HFFc6 (cell line): Measurements from ENCODE around the gene RINL. TPM values are rescaled to one million over a fixed set of nuclear protein-coding genes. Genes with fewer than 3 reads are reported as not detected.

ENCODE experiments used
- DNase-seq: peaks from one replicate; pipeline ENCODE4 v3.0.0-alpha.2; 2018
- H3K27ac Mint-ChIP-seq: 2 replicates; pipeline ENCODE4 v1.8.0; 2020; ENCODE audit warnings: mild to moderate bottlenecking, mixed read lengths
- H3K27me3 Mint-ChIP-seq: 2 replicates; pipeline ENCODE4 v1.8.0; 2021; ENCODE audit warnings: mild to moderate bottlenecking, moderate library complexity, mixed read lengths; ENCODE audit not compliant: insufficient read depth
- H3K36me3 Mint-ChIP-seq: 2 replicates; pipeline ENCODE4 v1.8.0; 2021; ENCODE audit warnings: low read depth, mixed read lengths
- H3K4me1 Mint-ChIP-seq: 2 replicates; pipeline ENCODE4 v1.8.0; 2020; ENCODE audit warnings: low read depth, mixed read lengths
- H3K4me3 Mint-ChIP-seq: 2 replicates; pipeline ENCODE4 v1.8.0; 2020; ENCODE audit warnings: mild to moderate bottlenecking, moderate library complexity, mixed read lengths
- H3K9me3 Mint-ChIP-seq: 2 replicates; pipeline ENCODE4 v1.8.0; 2020; ENCODE audit warnings: mild to moderate bottlenecking, mixed read lengths
- total RNA-seq, 6 experiments: library from RNA; stranded (reverse); fragmentation: NEBNext Ultra II Directional; extraction: Animal tissue kit (Norgen Biotek cat#: 25700); gene quantifications; 2 replicates in 1 of 6; 3 replicates in 5 of 6; pipeline ENCODE4 v1.2.3, GENCODE V29; 2021
- TF ChIP-seq, protein P1 (sequence below): fragments of 200-600 bp; sonication (generic); IDR thresholded peaks from 2 replicates; pipeline ENCODE4 v1.5.0; 2021; ENCODE audit warnings: antibody characterized with exemption, mild to moderate bottlenecking

The RINL gene
- total RNA-seq, 6 experiments from 2014 or later: 0.69 to 3.5 (median 1.7) TPM

DNA sequence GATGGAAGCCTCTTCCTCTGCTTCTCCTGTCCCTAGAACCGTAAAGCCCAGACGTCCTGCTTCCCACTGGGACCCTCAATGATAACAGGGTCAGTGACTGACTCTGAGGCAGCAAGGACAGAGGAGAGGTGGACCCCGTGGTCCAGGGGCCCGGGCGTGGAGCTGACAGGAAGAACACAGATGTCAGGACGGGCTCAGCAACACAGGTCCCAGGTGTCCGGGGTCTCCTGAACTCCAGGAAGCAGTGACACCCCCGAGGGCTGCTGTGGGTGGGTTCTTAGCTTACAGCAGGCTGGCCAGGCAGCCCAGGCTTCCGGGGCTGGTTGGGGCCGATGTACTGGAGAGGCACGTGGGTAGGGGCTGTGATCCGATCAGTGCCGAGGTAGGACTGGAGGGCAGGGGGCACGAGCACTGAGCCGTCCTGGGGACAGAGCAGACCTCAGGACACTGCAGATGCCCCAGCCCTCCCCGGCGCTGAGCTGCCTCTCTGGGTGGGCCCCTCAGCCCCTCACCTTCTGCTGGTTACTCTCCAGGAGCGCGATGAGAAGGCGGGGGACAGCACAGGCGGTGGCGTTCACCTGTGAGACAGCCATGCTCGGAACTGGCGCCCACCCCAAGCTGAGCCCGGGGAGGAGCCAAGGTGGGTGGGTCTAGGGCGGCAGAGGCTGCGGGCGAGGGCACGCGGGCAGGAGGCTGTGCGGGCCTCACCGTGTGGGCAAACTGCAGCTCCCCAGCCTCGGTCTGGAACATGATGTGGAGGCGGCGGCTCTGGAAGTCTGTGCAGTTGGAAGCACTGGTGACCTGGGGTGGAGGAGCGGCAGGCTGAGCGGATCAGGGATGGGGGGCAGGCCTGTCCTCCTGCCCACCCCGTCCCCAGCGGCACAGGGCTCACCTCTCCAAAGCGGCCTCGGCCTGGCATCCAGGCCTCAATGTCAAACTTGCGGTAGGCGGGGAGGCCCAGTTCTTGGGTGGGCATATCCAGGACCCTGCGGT lies 37.5 kb upstream of the RINL start:
- TF ChIP-seq, protein P1, sequence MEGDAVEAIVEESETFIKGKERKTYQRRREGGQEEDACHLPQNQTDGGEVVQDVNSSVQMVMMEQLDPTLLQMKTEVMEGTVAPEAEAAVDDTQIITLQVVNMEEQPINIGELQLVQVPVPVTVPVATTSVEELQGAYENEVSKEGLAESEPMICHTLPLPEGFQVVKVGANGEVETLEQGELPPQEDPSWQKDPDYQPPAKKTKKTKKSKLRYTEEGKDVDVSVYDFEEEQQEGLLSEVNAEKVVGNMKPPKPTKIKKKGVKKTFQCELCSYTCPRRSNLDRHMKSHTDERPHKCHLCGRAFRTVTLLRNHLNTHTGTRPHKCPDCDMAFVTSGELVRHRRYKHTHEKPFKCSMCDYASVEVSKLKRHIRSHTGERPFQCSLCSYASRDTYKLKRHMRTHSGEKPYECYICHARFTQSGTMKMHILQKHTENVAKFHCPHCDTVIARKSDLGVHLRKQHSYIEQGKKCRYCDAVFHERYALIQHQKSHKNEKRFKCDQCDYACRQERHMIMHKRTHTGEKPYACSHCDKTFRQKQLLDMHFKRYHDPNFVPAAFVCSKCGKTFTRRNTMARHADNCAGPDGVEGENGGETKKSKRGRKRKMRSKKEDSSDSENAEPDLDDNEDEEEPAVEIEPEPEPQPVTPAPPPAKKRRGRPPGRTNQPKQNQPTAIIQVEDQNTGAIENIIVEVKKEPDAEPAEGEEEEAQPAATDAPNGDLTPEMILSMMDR: no peak
- Mint-ChIP-seq H3K36me3 (no peaks in the 10 kb centered on the region), H3K4me3 (no peak overlapping the region), H3K4me1 (no peaks in the 10 kb centered on the region), H3K27ac (no peak overlapping the region), H3K9me3 (no peaks in the 10 kb centered on the region), H3K27me3 (peaks cover 3% of the 10 kb centered on the region)
- no peak for DNase-seq

DNA sequence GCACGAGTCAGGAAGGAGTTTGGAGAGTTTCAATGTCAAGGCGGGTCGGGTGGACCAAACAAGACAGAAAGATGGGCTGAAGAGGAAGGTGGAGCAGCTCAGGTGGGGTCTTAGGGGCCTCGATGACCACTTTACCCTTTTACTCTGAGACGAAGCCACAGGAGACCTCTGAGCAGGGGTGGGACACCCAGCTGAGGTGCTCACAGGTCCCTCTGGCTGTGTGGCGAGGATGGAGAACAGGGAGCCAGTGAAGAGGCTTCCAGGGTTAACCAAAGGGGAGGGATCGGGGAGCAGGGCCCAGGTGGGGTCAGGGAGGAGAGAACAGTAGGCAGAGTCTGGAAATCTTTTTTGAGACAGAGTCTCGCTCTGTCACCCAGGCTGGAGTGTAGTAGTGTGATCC lies 35.9 kb upstream of the RINL start:
- Mint-ChIP-seq H3K4me3 (no peak overlapping the region), H3K9me3 (no peaks in the 10 kb centered on the region), H3K27me3 (peaks cover 3% of the 10 kb centered on the region), H3K36me3 (peaks cover 4% of the 10 kb centered on the region), H3K27ac (no peak overlapping the region), H3K4me1 (no peaks in the 10 kb centered on the region)
- no peak for DNase-seq
- TF ChIP-seq, protein P1: no peak

DNA sequence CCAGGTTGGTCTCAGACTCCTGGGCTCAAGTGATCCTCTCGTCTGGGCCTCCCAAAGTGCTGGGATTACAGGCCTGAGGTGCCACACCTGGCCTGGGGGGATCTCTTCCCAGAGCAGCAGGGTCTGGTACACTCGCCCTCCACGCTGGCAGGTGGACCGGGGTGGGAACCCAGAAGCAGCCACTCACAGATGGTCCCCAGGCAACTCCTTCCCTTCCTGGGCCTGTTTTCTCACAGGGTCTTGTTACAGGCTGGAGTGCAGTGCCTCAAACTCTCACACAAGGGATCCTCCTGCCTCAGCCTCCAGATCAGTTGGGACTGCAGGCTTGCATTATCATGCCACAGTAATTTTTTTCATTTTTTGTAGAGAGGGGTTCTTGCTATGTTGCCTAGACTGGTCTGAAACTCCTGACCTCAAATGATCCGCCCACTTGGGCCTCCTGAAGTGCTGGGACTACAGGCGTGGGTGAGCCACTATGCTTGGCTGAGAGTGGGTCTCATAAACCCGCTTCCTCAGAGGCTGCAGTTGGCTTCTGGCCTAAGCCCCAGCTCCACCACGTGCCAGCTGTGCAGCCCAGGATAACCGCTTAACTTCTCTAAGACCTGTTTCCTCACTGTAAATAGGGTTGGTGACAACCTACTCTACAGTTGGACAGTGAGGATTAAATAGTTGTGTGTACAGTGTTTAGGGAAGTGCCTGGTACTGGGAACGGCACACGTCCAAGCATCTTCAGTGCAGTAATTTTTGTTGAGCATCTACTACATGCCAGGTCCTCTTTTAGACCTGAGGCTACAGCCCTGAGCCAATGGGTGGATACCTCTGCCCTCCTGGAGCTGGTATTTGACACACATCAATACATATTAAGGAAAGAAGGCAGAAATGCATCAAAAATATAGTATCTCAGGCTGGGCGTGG lies 34.8 kb upstream of the RINL start:
- peaks cover 3% of the 10 kb centered on the region for H3K9me3 Mint-ChIP-seq
- no peak for DNase-seq

DNA sequence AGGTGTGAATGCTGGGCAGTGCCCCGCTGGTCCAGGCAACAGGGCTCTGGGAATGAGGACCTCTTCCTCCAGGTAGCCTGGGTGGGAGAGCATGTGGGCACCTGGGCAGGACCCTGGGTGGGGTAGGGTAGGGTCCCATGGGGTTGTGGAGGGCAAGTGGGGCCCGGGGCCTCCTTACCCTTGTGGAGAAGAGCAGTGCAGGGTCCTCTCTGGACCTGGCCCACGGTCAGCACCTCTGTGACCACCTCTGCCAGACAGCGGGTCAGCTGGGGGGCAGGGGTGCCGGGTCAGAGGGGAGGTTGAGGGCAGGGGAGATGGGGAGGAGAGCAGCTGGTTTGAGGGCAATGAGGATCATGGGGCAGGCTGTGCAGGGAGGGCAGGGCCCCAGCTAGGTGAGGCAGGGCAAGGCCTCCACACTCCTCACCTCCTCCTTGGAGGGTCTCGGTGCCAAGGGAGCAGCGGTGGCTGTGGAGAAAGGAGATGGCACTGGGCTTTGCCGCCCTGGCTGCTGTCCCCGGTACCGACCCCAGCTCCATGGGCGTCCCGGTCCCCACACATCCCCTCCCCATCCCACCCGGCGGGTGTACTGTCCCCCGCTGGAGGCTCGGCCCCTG lies 33.4 kb upstream of the RINL start:
- TF ChIP-seq, protein P1: no peak
- Mint-ChIP-seq H3K4me3 (no peak overlapping the region), H3K4me1 (no peaks in the 10 kb centered on the region), H3K36me3 (peaks cover 25% of the 10 kb centered on the region), H3K9me3 (peaks cover 14% of the 10 kb centered on the region), H3K27ac (no peak overlapping the region), H3K27me3 (peaks cover 5% of the 10 kb centered on the region)
- DNase-seq: no peak

More for the DNA sequence above, 34.8 kb upstream of the RINL start:
- Mint-ChIP-seq H3K27ac (no peak overlapping the region), H3K36me3 (peaks cover 12% of the 10 kb centered on the region), H3K4me3 (no peak overlapping the region), H3K4me1 (no peaks in the 10 kb centered on the region), H3K27me3 (peaks cover 3% of the 10 kb centered on the region)
- TF ChIP-seq, protein P1: no peak

DNA sequence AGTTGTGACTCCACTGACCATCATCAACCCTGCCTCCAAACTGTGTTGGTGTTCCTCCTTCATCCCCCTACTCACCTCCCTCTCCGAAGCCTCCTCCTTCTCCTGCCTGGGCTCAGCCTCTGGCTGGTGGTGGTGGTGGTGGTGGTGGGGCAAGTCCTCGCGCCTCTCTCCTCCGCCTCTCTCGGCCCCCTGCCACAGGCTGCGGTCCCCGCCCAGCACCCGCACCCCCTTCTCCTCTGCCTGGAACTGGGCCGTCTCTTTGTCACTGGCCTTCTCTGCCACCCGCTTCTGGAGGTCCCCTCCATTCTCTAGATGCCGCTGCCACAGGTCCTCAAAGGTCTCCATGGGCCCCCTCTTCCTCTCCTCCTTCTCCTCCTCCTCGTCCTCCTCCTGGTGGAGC lies 32.4 kb upstream of the RINL start:
- H3K9me3 Mint-ChIP-seq: peaks cover 14% of the 10 kb centered on the region
- peaks cover 5% of the 10 kb centered on the region for H3K27me3 Mint-ChIP-seq
- no peak overlapping the region for H3K27ac Mint-ChIP-seq
- H3K36me3 Mint-ChIP-seq: peaks cover 25% of the 10 kb centered on the region
- DNase-seq: no peak
- H3K4me1 Mint-ChIP-seq: no peaks in the 10 kb centered on the region
- TF ChIP-seq, protein P1: no peak
- no peak overlapping the region for H3K4me3 Mint-ChIP-seq
